NCI-H1092 treated with DMSO at 0.1 percent for 48 hours (cell line): ENCODE data around the gene CEMIP.
"Not testable (repeated sequence)": the region's sequence is repeated elsewhere in the genome, so short reads cannot be mapped to it uniquely, and the experiment has no call there.

Experiments
- DNase-seq: peaks from one replicate; lab custom pipeline; 2025; lab: John Stamatoyannopoulos, UW

The CEMIP gene

GRCh38 chr15:80953953-80954778 lies 175.0 kb downstream of the CEMIP start:
- no peak for DNase-seq

- not testable (repeated sequence) for DNase-seq
Observed at GRCh38 chr15:80955571-80956452, 176.6 kb downstream of the CEMIP start.

GRCh38 chr15:80957556-80957955 lies 178.4 kb downstream of the CEMIP start:
- no peak for DNase-seq

DNA sequence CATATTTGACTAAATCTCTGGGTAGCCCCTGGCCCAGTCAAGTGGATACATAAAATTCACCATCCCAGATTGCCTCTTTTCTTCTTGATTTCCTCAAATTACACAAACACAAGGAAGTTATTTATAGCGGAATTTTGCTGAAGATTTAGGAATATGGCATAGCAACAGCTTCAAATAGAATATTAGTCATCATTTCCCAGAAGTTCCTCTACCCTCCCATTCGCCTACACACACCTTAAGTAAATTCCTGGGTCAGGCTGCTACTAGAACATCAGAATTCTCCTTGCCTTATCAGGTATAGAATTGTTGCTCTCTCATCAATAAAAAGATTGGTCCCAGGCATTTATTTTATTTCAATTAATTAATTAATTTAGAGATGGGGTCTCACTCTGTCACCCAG lies 178.8 kb downstream of the CEMIP start:
- DNase-seq = no peak

- DNase-seq = no peak
Observed at GRCh38 chr15:80958818-80959495, 179.8 kb downstream of the CEMIP start.

DNA sequence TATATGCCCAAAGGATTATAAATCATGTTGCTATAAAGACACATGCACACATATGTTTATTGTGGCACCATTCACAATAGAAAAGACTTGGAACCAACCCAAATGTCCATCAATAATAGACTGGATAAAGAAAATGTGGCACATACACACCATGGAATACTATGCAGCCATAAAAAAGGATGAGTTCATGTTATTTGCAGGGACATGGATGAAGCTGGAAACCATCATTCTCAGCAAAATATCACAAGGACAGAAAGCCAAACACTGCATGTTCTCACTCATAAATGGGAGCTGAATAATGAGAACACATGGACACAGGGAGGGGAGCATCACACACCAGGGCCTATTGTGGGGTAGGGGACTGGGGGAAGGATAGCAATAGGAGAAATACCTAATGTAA lies 186.3 kb downstream of the CEMIP start:
- DNase-seq = not testable (repeated sequence)

DNA sequence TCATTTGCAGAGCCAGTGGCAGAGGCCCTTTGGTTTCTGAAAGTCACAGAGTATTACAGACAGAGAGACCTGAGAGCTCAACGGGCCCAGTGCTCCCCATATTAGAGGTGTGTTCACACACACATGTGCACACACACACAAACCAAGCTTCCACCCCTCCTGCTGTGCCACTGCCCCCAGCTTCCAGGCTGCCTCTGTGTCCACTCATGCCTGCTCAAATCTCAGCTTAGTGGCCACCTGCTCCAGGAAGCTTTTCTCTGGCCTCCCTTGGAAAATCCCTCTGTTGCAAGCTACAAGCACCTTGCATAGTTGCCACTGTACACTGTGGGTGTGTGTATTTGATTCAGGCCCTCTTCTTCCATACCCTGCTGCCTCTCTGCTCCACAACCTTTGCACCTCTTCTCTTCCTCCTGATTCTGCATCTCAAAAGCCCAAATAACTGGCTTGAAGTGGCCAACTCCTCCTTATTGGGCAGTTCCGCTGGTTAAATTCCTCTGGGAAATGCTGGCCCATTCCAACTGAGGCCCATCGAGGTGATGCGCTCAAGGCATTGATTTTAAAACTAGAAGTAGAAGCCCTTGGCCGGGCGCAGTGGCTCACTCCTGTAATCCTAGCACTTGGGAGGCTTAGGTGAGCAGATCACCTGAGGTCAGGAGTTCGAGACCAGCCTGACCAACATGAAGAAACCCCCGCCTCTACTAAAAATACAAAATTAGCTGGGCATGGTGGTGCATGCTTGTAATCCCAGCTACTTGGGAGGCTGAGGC lies 187.4 kb downstream of the CEMIP start:
- DNase-seq = no peak

DNA sequence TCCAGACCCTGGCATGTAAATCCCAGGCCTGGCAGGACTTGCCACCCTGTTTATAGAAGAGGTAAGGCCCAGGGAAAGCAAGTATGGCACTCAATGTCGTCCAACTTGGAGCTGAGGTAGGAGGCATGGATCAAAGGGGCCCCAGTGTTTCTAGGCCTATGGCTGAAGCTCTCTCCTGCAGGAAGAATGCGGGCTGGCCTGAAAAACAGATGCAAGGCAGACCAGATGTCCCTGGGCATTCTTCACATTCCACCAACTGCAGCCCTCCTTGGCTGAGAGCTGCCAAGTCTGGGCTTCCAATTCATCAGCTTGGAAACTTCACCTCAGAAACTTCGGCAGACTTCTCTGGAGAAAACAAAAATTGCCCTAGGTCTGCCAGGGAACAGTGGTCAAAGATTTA lies 188.3 kb downstream of the CEMIP start:
- DNase-seq = no peak

GRCh38 chr15:80967991-80968510 lies 188.9 kb downstream of the CEMIP start:
- no peak for DNase-seq

DNA sequence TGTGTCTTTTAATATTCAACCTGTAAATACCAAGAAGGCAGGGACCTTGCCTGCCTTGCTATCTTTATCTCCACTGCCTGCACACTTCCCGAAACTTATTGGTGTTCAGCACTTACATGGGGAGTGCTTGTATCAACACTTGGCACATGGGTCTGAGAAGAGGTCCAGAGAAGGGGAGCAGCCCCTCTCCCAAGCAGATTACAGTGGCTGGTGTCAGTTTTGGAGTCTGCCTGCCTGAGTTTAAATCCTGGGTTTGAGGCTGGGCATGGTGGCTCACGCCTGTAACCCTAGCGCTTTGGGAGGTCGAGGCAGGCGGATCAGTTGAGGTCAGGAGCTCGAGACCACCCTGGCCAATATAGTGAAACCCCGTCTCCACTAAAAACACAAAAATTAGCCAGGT lies 190.1 kb downstream of the CEMIP start:
- no peak for DNase-seq

GRCh38 chr15:80970018-80970657 lies 191.0 kb downstream of the CEMIP start:
- peak; percentile 33 for DNase-seq

GRCh38 chr15:80970658-80971057 lies 191.5 kb downstream of the CEMIP start:
- DNase-seq = no peak

DNA sequence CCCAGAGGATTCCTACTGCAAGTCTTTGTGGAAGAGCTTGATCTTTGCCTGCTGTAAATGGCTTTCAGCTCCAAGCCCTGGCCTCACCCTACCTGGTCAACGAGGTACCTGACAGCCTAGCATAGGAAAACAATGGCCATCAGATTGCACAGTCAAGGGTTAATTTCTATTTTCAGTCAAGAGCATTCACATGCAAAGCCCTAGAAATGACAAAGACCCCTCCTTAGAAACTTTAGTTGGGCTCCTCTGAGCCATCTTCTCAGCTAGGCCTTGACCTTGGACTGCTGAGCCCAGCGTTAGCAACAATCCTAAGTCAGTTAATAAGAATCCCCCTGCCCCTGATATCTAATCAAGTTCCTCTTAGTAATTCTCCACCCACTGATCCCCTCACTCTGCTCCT lies 192.0 kb downstream of the CEMIP start:
- no peak for DNase-seq

DNA sequence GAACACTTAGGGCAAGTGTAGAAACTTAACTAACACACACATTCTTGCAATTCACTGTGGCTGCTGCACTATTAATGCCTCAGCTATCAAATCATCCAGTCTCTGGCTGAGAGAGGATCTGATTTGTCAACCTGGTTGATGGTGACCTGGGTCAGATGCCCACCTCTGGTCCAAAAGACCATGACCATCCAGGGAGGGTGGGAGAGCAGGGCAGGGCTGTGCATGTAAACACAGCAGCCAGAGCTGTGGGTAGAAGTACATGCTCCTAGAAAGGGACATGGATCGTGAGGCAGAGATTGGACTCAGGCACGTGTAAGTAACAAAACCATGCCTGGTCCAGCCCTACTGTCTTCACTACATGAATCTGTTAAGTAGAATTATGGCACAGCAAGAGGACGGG lies 193.1 kb downstream of the CEMIP start:
- no peak for DNase-seq

GRCh38 chr15:80974914-80975313 lies 195.7 kb downstream of the CEMIP start:
- no peak for DNase-seq

- no peak for DNase-seq
Observed at GRCh38 chr15:80976851-80977250, 197.7 kb downstream of the CEMIP start.

- DNase-seq = peak; percentile 2
Observed at GRCh38 chr15:80977627-80978036, 198.5 kb downstream of the CEMIP start.

GRCh38 chr15:80978685-80979329 lies 199.6 kb downstream of the CEMIP start:
- DNase-seq = no peak

GRCh38 chr15:80979538-80980200 lies 200.5 kb downstream of the CEMIP start:
- no peak for DNase-seq

DNA sequence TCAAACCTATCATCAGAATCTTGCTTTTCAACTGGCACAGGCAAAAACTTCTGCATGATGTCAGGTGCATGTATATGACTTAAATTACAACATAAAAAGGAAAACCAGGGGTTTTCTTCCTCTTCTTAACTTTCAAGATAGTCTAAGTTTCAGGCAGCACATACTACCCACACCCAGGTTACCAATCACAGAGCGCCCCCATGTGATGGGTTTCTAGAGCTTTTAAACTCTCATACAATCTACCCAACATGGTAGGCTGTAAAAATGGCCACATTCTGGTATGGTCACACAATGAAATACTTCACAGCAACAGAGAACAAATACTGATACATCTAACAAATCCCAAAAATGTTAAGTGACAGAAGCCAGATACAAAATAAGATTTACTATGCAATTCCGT lies 203.0 kb downstream of the CEMIP start:
- no peak for DNase-seq
